Panc1 (cell line): ENCODE data around the gene PBX2.

Source experiments
- CTCF ChIP-seq: fragments of 450-650 bp; IDR thresholded peaks from 2 replicates; pipeline ENCODE4 v1.5.1; 2017; ENCODE audit warnings: mild to moderate bottlenecking
- POLR2AphosphoS5 ChIP-seq: IDR thresholded peaks from 2 replicates; pipeline ENCODE4 v1.6.1; 2012; ENCODE audit warnings: mild to moderate bottlenecking, low read depth, low read length, moderate library complexity
- REST ChIP-seq, 2 experiments: IDR thresholded peaks; 2 replicates each; pipeline ENCODE4 v1.6.1; 2011 to 2012; ENCODE audit warnings: low read depth in 2 of 2, control low read depth in 1 of 2, low read length in 1 of 2, mild to moderate bottlenecking in 1 of 2, moderate library complexity in 1 of 2; ENCODE audit not compliant: insufficient read depth in 1 of 2
- SIN3A ChIP-seq: IDR thresholded peaks from 2 replicates; pipeline ENCODE4 v1.6.1; 2012; ENCODE audit warnings: low read depth, mild to moderate bottlenecking, low read length, moderate library complexity, borderline replicate concordance; ENCODE audit not compliant: insufficient read depth

DNA sequence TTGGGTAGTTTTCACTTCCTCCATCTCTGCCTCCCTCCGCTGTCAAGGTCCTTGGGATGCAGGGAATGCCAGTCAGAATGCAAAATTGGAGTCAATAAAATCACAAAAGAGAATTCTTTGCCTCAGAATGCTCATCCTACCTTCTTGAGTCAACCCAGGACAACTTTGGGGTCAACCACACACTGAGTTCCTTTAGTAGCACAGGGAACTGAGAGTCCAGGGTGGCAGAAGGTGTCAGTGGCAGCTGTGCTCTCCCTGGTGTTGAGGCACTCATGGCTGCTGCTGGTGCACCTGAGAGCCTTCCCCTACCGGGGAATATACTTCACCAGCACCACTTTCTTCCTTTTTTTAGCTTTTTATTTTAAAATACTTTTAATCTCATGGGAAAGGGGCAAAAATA lies 34.7 kb upstream of the PBX2 start:
- TF ChIP-seq REST (IDR thresholded peaks at IDR 0.05; ENCODE audit: insufficient read depth in 1 of 2, low read depth in 2 of 2, low read length in 1 of 2) (no peak), CTCF (no peak), SIN3A (no peak), POLR2AphosphoS5 (no peak)
